ENCODE measurements around the gene EXOSC9.

DNA sequence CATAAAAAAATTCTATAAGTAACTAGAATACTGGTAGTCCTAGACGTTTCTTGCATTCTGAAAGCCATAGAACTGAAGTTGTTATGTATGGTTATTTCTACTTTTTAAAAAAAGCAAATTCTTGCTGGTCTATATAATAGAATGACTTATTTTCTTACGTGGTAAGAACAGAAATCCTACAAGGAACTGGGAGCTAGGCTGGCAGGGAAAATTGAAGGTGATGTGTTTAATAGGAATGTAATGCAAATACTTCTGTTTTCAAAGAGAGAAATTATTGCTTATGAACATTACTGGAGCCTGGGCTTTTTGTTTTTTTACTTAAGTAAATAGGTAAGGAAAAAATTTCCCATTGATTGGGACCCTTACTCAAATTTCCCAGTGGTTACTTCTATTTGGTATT, 13.6 kb downstream of the EXOSC9 start:
- TF ChIP-seq POLR2AphosphoS5 (IDR thresholded peaks at IDR 0.05; ENCODE audit: low read depth, low read length) (no peak), REST (IDR thresholded peaks at IDR 0.05; ENCODE audit: insufficient read depth in 1 of 2, low read depth in 2 of 2, low read length in 1 of 2) (no peak), SIN3A (IDR thresholded peaks at IDR 0.05; ENCODE audit: borderline replicate concordance, insufficient read depth, low read depth, low read length) (no peak), TCF7L2 (IDR thresholded peaks at IDR 0.05; ENCODE audit: low read depth, low read length) (no peak)
- TF ChIP-seq, protein P1, sequence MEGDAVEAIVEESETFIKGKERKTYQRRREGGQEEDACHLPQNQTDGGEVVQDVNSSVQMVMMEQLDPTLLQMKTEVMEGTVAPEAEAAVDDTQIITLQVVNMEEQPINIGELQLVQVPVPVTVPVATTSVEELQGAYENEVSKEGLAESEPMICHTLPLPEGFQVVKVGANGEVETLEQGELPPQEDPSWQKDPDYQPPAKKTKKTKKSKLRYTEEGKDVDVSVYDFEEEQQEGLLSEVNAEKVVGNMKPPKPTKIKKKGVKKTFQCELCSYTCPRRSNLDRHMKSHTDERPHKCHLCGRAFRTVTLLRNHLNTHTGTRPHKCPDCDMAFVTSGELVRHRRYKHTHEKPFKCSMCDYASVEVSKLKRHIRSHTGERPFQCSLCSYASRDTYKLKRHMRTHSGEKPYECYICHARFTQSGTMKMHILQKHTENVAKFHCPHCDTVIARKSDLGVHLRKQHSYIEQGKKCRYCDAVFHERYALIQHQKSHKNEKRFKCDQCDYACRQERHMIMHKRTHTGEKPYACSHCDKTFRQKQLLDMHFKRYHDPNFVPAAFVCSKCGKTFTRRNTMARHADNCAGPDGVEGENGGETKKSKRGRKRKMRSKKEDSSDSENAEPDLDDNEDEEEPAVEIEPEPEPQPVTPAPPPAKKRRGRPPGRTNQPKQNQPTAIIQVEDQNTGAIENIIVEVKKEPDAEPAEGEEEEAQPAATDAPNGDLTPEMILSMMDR (IDR thresholded peaks at IDR 0.05), result no peak

All from Panc1 (cell line).